Measurements from ENCODE around the gene ZNF519. TPM values are rescaled to one million over a fixed set of nuclear protein-coding genes. Genes with fewer than 3 reads are reported as not detected.

The ZNF519 gene
- total RNA-seq, 4 donors from 2014 or later = 0.72 to 8.7 (median 2.6) TPM

DNA sequence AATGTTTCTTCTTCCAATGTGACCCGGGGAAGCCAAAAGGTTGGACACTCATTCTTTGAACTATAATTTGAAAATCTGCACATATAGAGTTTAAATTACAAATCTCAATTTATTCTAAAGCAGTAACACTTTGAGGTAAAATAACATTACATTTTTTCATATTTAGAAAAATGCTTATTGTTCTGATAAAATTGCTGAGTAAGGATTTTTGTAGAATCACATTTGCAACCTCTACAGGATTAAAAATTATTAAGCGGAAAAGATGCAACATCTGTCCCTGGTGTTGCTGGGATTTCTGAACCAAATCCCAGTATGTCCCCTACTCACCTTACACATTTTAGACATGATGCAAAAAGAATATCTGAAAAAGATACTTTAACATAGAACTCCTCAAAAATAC lies 10.1 kb downstream of the ZNF519 start:
- TF ChIP-seq CTCF (IDR thresholded peaks at IDR 0.05) (no peak), POLR2A (IDR thresholded peaks at IDR 0.05) (no peak)
- H3K4me3 ChIP-seq (ENCODE audit: low read depth, poor library complexity, severe bottlenecking) = no peak overlapping the region
- no peak for DNase-seq (ENCODE audit: low spot score in 2 of 2)
- 96 to 98% methylated on average over 2 of the region's 2 CpGs for WGBS, 2 donors
- intact Hi-C loops (cut with DNase I; ENCODE audit: low total_unique reads) = no loop called here

DNA sequence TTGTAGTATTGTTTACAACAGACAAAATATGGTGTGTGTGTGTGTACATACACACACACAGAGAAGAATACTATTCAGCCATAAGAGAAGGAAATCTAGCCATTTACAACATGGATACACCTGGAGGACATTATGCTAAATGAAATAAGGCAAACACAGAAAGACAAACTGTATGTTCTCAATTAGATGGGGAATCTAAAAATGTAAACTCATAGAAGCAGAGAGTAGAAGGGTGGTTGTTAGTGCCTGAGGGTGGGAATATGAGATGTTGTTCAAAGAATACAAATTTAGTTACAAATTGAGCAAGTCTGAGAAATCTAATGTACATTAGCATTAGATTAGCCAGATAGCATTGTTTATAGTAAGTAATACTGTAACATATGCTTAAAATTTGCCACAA lies 11.3 kb downstream of the ZNF519 start:
- no peak for DNase-seq (ENCODE audit: low spot score in 2 of 2)
- TF ChIP-seq POLR2A (IDR thresholded peaks at IDR 0.05) (no peak), CTCF (IDR thresholded peaks at IDR 0.05) (no peak)
- no peak overlapping the region for H3K4me3 ChIP-seq (ENCODE audit: low read depth, poor library complexity, severe bottlenecking)
- intact Hi-C loops (cut with DNase I; ENCODE audit: low total_unique reads) = no loop called here

- WGBS, 2 donors = 87 to 95% methylated on average over 2 of the region's 2 CpGs
- no peak for TF ChIP-seq CTCF (IDR thresholded peaks at IDR 0.05)
- no peak for TF ChIP-seq POLR2A (IDR thresholded peaks at IDR 0.05)
- intact Hi-C loops (cut with DNase I; ENCODE audit: low total_unique reads) = loop anchor here (10.0 kb wide), 1 partner anchor 327 kb away; no protein-coding TSS in a partner anchor
- no peak overlapping the region for H3K4me3 ChIP-seq (ENCODE audit: low read depth, poor library complexity, severe bottlenecking)
- DNase-seq (ENCODE audit: low spot score in 2 of 2) = no peak
These were observed 14.6 kb downstream of the ZNF519 start for GRCh38 chr18:14117606-14118005.

DNA sequence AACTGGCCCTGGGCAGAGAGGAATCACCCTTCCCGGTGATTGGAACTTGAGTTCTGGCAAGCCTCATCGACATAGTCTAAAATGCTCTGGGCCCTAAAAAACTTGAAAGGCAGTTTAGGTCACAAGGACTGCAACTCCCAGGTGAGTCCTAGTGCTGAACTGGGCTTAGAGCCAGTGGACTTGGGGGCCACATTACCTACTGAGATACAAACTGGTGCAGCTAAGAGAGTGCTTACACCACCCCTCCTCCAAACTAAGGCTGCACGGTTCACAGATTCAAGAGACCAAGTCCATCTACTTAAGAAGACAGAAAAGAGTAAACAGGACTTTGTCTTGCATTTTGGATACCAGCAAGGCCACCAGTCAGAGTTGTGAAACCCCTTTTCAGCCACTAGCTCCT lies 25.3 kb downstream of the ZNF519 start:
- intact Hi-C loops (cut with DNase I; ENCODE audit: low total_unique reads) = no loop called here
- no peak for DNase-seq (ENCODE audit: low spot score in 2 of 2)
- H3K4me3 ChIP-seq (ENCODE audit: low read depth, poor library complexity, severe bottlenecking) = no peak overlapping the region
- 96 to 100% methylated on average over 3 of the region's 3 CpGs for WGBS, 2 donors
- TF ChIP-seq POLR2A (IDR thresholded peaks at IDR 0.05) (no peak), CTCF (IDR thresholded peaks at IDR 0.05) (no peak)

DNA sequence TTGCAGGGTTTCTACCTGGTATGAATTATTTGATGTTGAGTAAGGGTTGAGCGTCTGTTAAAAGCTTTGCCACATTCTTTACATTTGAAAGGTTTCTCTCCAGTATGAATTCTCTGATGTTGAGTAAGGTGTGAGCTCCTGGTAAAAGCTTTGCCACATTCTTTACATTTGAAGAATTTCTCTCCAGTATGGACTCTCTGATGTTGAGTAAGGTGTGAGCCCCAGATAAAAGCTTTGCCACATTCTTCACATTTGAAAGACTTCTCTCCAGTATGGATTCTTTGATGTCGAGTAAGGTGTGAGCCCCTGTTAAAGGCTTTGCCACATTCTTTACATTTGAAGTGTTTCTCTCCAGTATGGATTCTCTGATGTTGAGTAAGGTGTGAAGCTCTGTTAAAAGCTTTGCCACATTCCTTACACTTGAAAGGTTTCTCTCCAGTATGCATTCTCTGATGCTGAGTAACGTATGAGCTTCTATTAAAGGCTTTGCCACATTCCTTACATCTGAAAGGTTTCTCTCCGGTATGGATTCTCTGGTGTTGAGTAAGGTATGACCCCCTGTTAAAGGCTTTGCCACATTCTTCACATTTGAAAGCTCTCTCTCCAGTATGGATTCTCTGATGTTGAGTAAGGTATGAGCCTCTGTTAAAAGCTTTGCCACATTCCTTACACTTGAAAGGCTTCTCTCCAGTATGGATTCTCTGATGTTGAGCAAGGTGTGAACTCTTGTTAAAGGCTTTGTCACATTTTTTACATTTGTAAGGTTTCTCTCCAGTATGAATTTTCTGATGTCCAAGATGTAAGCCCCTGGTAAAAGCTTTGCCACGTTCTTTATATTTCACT lies 27.1 kb downstream of the ZNF519 start:
- no peak for TF ChIP-seq POLR2A (IDR thresholded peaks at IDR 0.05)
- no peak for TF ChIP-seq CTCF (IDR thresholded peaks at IDR 0.05)
- DNase-seq (ENCODE audit: low spot score in 2 of 2) = no peak
- intact Hi-C loops (cut with DNase I; ENCODE audit: low total_unique reads) = no loop called here
- H3K4me3 ChIP-seq (ENCODE audit: low read depth, poor library complexity, severe bottlenecking) = no peak overlapping the region
- 90 to 97% methylated on average over 5 of the region's 5 CpGs for WGBS, 2 donors

GRCh38 chr18:14104201-14104600 lies 28.0 kb downstream of the ZNF519 start:
- WGBS, 2 donors = 92% methylated on average over 2 of the region's 2 CpGs
- no peak for DNase-seq (ENCODE audit: low spot score in 2 of 2)
- intact Hi-C loops (cut with DNase I; ENCODE audit: low total_unique reads) = no loop called here
- no peak overlapping the region for H3K4me3 ChIP-seq (ENCODE audit: low read depth, poor library complexity, severe bottlenecking)
- TF ChIP-seq POLR2A (IDR thresholded peaks at IDR 0.05) = no peak
- no peak for TF ChIP-seq CTCF (IDR thresholded peaks at IDR 0.05)
